Heart left ventricle (tissue), 13 donors: ENCODE measurements around the gene OR2A2.

Experiments
- CTCF ChIP-seq, 12 donors: fragments of 200-600 bp; sonication (generic) in 4 of 12; IDR thresholded peaks; one replicate each; pipeline versions ENCODE4 v1.5.0 to v1.8.0; 2018 to 2022; ENCODE audit warnings: antibody characterized with exemption in 12 of 12, mild to moderate bottlenecking in 5 of 12
- POLR2A ChIP-seq, 2 donors: fragments of 450-650 bp; IDR thresholded peaks; one replicate each; pipeline ENCODE4 v1.6.1; 2017; ENCODE audit warnings: antibody characterized with exemption in 2 of 2, mild to moderate bottlenecking in 2 of 2, moderate library complexity in 2 of 2
- donor health status: ischemic (EF 13 %, LVEDD 7.1; RV severe dilation, severe dysfunction).
- donor health status: DM: no; HTN: yes; CAD: no.
- donor health status: DM: no; HTN: no; CAD: no.
- donor health status: ischemic (EF 25% LVEDD 6.9; RV normal size, moderate dysfunction).
- donor health status: ischemic (EF 25% LVEDD 5.7; RV mildly dilated, moderate dysfunction).
- donor health status: ischemic (EF 35%, LVEDD 5.7; RV mildly dilated, moderate dysfunction).
- donor health status: nonischemic (EF 11% LVEDD 7.7; RV severe dilation, severe dysfunction).
- donor health status: DM: yes; HTN: yes; CAD: no.
- donor health status: PGD.
- donor health status: ischemic (EF 29% LVEDD 5.4; RV normal size, mild dysfunction).
- donor health status: nonischemic (EF 23%, LVEDD 6.1; RV moderate dilation, normal function).

- TF ChIP-seq CTCF (IDR thresholded peaks at IDR 0.05), result no peak
- TF ChIP-seq POLR2A (IDR thresholded peaks at IDR 0.05), result no peak
These were observed 4.2 kb upstream of the OR2A2 start for GRCh38 chr7:144105211-144105610.
